PC-9 (cell line): Measurements from ENCODE around the gene NPM3.

Experiments
- CTCF ChIP-seq: fragments of 200-600 bp; sonication (generic); conservative IDR thresholded peaks from 2 replicates; pipeline ENCODE4 v1.6.1; 2017; ENCODE audit warnings: mixed run types, antibody characterized with exemption, mild to moderate bottlenecking, moderate library complexity
- EZH2 ChIP-seq: fragments of 200-600 bp; sonication (generic); IDR thresholded peaks from 2 replicates; pipeline ENCODE4 v1.8.0; 2017; ENCODE audit warnings: antibody characterized with exemption, low read depth

- TF ChIP-seq CTCF (no peak), EZH2 (no peak)
Observed at GRCh38 chr10:101760510-101760909, 22.7 kb downstream of the NPM3 start.
